GM18870 (cell line): ENCODE data around the gene CUL9.

Experiments used
- ATAC-seq: cut with Tn5 transposase; IDR thresholded peaks from one replicate; pipeline ENCODE4 v1.9.1; 2021; ENCODE audit warnings: moderate library complexity; ENCODE audit not compliant: unreplicated experiment

CUL9 gene

GRCh38 chr6:43193929-43194328 is 11.9 kb downstream of the CUL9 start:
- ATAC-seq: no peak

GRCh38 chr6:43196337-43196736 is 14.3 kb downstream of the CUL9 start:
- ATAC-seq: no peak

- ATAC-seq: no peak
Measured at GRCh38 chr6:43199912-43200311, 17.9 kb downstream of the CUL9 start.

GRCh38 chr6:43200541-43200940 is 18.5 kb downstream of the CUL9 start:
- ATAC-seq: no peak

- ATAC-seq: no peak
Measured at GRCh38 chr6:43202451-43202850, 20.5 kb downstream of the CUL9 start.

GRCh38 chr6:43203029-43203717 is 21.2 kb downstream of the CUL9 start:
- ATAC-seq: no peak

- ATAC-seq: no peak
Measured at GRCh38 chr6:43203718-43204095, 21.7 kb downstream of the CUL9 start.

GRCh38 chr6:43204271-43205105 is 22.5 kb downstream of the CUL9 start:
- no peak for ATAC-seq

- no peak for ATAC-seq
Measured at GRCh38 chr6:43205849-43206248, 23.9 kb downstream of the CUL9 start.

GRCh38 chr6:43207286-43207685 is 25.3 kb downstream of the CUL9 start:
- ATAC-seq: no peak

GRCh38 chr6:43211955-43212354 is 30.0 kb downstream of the CUL9 start:
- ATAC-seq: no peak

- no peak for ATAC-seq
Measured at GRCh38 chr6:43213431-43213830, 31.4 kb downstream of the CUL9 start.

GRCh38 chr6:43215066-43215465 is 33.1 kb downstream of the CUL9 start:
- no peak for ATAC-seq

- ATAC-seq: no peak
Measured at GRCh38 chr6:43216200-43216599, 34.2 kb downstream of the CUL9 start.

GRCh38 chr6:43217351-43217750 is 35.4 kb downstream of the CUL9 start:
- ATAC-seq: no peak

- no peak for ATAC-seq
Measured at GRCh38 chr6:43219119-43219518, 37.1 kb downstream of the CUL9 start.

- no peak for ATAC-seq
Measured at GRCh38 chr6:43219814-43220213, 37.8 kb downstream of the CUL9 start.

- ATAC-seq: no peak
Measured at GRCh38 chr6:43220439-43220951, 38.5 kb downstream of the CUL9 start.

GRCh38 chr6:43221046-43221972 is 39.3 kb downstream of the CUL9 start:
- no peak for ATAC-seq

- ATAC-seq: no peak
Measured at GRCh38 chr6:43222418-43223059, 40.5 kb downstream of the CUL9 start.

- no peak for ATAC-seq
Measured at GRCh38 chr6:43223175-43223574, 41.2 kb downstream of the CUL9 start.
